Stimulated activated CD4-positive, alpha-beta T cell treated with anti-CD3 and anti-CD28 coated beads, Interleukin-1b, Interleukin-23, amount 100 ng/mL, for 4 hours (primary cell): ENCODE measurements around the gene RMRP.

Source experiments
- DNase-seq, 2 donors: peaks; one replicate each; pipeline ENCODE4 v3.0.0-alpha.2; 2020; ENCODE audit warnings: low read depth in 2 of 2

Gene RMRP

GRCh38 chr9:35687306-35687705 lies 29.5 kb upstream of the RMRP start:
- no peak for DNase-seq

GRCh38 chr9:35686222-35687203 lies 28.7 kb upstream of the RMRP start:
- no peak for DNase-seq

GRCh38 chr9:35685506-35685905 lies 27.7 kb upstream of the RMRP start:
- no peak for DNase-seq

DNA sequence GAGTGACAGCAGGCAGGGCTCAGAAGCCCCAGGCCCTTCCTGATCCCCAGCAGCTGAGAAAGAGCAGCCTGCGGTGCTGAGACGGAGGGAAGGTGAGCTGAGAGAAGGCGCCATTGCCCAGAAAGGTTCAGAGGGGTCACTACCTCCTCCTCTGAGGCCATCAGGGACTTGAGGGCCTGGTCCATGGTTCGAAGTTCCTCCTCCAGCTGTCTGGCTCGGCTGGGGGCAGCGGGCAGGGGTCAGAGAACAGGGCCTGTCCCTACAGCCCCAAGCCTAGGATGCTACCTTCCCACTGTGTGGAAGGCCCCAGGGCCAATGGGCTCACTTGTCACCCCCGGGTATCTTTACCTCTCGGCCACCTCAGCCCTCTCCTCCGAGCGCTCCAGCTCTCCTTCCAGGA lies 27.1 kb upstream of the RMRP start:
- no peak for DNase-seq

GRCh38 chr9:35683323-35683722 lies 25.5 kb upstream of the RMRP start:
- no peak for DNase-seq

- DNase-seq: no peak
Measured at GRCh38 chr9:35682520-35683315, 24.9 kb upstream of the RMRP start.

DNA sequence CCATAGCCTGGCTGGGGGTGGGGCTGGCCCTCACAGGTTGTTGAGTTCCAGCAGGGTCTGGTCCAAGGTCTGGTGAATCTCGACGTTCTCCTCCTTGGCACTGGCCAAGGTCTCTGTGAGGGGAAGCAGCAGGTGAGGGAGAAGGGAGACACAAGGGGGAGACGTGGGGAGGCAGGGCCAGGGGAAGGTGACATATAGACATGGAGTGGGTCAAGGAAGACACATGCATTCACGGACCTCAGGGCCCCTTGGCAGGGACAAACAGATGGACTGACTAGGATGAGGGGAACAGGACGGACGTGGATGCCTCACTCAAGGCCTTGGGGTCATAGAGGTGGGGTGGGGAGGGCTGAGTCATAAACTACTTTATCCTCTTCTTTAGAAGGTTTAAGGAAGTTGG lies 24.2 kb upstream of the RMRP start:
- no peak for DNase-seq

DNA sequence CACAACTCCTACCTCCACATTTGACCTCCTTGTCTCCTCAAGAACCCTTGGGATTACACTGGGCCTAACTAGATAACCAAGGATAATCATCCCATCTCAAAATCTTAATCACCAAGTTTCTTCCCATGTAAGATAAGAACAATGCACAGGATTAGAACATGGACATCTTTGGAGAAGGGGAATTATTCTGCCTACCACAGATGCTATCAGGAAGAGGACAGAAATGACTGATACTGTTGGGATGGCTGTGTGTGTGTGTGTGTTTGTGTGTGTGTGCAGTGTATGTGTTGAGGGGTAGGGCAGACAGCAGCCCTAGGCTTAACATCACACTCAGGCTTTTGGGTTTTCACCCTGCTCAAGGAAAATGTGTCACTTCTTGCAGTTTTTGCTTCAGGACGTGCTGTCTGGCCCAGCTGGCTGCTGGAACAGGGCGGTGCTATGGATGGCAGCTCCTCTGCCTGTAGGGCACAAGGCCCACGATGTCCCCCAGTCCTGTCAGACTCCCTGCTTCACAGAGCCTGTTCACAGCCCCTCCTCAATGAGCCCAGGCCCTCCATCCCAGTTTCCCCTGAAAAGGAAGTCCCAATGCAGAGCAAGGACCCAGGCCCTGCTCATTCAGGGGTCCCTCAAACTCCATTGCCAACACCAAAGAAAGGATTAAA lies 23.7 kb upstream of the RMRP start:
- no peak for DNase-seq

- no peak for DNase-seq
Measured at GRCh38 chr9:35680331-35681105, 22.7 kb upstream of the RMRP start.

DNA sequence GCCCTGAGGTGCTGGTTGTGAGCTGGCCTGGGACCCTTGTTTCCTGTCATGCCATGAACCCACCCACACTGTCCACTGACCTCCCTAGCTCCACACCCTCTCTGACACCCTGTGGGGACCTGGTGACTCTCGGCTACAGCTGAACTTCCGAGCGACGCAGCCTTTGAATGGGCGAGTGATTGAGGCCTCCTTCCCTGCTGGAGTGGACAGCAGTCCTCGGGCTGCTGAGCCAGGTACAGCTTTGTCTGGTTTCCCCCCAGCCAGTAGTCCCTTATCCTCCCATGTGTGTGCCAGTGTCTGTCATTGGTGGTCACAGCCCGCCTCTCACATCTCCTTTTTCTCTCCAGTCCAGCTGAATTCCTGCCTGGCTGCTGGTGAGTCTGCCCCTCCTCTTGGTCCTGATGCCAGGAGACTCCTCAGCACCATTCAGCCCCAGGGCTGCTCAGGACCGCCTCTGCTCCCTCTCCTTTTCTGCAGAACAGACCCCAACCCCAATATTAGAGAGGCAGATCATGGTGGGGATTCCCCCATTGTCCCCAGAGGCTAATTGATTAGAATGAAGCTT lies 22.0 kb upstream of the RMRP start:
- no peak for DNase-seq

GRCh38 chr9:35679091-35679490 lies 21.3 kb upstream of the RMRP start:
- no peak for DNase-seq

- DNase-seq: no peak
Measured at GRCh38 chr9:35675732-35676392, 18.0 kb upstream of the RMRP start.

GRCh38 chr9:35675204-35675603 lies 17.4 kb upstream of the RMRP start:
- no peak for DNase-seq

DNA sequence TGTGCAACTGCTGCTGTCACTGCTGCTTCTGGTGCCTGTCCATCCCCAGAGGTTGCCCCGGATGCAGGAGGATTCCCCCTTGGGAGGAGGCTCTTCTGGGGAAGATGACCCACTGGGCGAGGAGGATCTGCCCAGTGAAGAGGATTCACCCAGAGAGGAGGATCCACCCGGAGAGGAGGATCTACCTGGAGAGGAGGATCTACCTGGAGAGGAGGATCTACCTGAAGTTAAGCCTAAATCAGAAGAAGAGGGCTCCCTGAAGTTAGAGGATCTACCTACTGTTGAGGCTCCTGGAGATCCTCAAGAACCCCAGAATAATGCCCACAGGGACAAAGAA lies 16.2 kb upstream of the RMRP start:
- no peak for DNase-seq

DNA sequence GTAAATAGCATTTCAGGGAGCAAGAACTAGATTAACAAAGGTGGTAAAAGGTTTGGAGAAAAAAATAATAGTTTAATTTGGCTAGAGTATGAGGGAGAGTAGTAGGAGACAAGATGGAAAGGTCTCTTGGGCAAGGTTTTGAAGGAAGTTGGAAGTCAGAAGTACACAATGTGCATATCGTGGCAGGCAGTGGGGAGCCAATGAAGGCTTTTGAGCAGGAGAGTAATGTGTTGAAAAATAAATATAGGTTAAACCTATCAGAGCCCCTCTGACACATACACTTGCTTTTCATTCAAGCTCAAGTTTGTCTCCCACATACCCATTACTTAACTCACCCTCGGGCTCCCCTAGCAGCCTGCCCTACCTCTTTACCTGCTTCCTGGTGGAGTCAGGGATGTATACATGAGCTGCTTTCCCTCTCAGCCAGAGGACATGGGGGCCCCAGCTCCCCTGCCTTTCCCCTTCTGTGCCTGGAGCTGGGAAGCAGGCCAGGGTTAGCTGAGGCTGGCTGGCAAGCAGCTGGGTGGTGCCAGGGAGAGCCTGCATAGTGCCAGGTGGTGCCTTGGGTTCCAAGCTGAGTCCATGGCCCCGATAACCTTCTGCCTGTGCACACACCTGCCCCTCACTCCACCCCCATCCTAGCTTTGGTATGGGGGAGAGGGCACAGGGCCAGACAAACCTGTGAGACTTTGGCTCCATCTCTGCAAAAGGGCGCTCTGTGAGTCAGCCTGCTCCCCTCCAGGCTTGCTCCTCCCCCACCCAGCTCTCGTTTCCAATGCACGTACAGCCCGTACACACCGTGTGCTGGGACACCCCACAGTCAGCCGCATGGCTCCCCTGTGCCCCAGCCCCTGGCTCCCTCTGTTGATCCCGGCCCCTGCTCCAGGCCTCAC lies 15.6 kb upstream of the RMRP start, which contains the start of gene CA9:
TSS of gene CA9 (plus strand) at position 797 of the 893 bp plus-strand sequence. CDS start at position 829, 32 bp downstream.
- DNase-seq: no peak

DNA sequence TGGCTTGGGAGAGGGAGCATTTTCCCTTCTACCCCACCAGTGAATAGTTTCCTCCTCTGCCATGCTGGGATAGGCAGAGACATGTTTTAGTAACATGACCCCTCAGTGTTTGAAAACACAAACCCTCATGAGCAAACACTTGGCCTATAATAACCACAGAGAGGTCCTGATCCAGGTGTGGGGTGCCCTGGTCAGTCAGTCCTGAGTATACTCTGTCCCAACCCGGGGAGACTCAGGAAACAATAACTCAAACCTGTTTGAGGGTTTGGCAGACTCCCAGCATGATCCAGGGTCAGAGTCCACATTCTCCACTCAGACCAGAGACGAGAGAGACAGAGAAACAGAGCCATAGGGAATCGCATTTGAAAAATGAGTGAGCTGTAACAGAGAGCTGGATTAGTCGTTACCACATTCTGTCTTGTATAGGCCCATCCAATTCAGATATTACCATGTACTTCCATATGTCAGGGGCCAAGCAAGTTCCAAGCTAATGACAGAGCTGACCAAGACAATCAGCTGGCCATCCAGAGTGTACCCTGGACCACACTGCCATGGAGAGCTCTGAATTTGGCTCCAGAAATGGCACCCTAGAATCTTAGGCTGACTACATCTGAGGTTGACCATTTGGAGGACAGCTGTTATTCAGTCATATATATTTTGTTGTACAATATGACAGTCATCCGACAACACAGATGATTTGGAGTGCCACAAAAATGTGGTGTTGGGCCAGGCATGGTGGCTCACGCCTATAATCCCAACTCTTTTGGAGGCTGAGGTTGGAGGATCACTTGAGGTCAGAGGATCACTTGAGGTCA lies 11.7 kb upstream of the RMRP start:
- DNase-seq: no peak

- no peak for DNase-seq
Measured at GRCh38 chr9:35667939-35668338, 10.1 kb upstream of the RMRP start.

GRCh38 chr9:35666549-35666948 lies 8.7 kb upstream of the RMRP start:
- no peak for DNase-seq

DNA sequence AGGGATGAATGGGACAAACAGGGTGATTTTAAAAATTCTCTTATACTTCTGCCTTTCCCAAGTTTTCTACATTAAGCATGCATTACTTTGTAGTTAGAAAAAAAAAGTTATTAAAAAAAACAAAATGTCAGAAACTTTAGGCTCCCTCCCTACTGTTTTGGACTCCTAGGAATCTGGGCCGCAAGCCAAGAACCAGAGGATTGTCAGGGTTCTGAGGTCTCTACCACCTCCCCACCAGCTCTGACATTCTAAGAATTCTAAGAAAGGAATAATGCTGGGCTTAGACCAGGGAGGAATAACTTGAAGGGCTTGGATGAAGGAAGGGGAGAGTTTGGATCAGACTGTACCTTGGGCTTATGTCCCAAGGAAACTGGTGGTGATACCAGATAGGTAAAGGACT lies 8.2 kb upstream of the RMRP start:
- DNase-seq: no peak
